ENCODE measurements around the gene CRIM1. TPM values are rescaled to one million over a fixed set of nuclear protein-coding genes. Genes with fewer than 3 reads are reported as not detected.
A peak's percentile ranks its signal among the peaks of the same experiment; 100 is the strongest.

The CRIM1 gene
- total RNA-seq, 1 experiment from 2014 or later, result 27.6 TPM

GRCh38 chr2:36544638-36545338 lies 189.2 kb downstream of the CRIM1 start:
- no peaks in the 10 kb centered on the region for H3K23me2 ChIP-seq (ENCODE audit: insufficient read length, low read depth, low read length, poor library complexity, severe bottlenecking)
- H3K27me3 ChIP-seq (ENCODE audit: insufficient read depth, low read length), result no peaks in the 10 kb centered on the region
- no peak overlapping the region for H3K27ac ChIP-seq (ENCODE audit: insufficient read length, low read depth, low read length)
- H2BK12ac ChIP-seq (ENCODE audit: insufficient read length, low read depth, low read length), result no peak overlapping the region
- no CpG with 5 or more reads among the region's 6 CpGs for WGBS (ENCODE audit: extremely low coverage, insufficient read length, low lambda C conversion rate)
- no peak overlapping the region for H3K56ac ChIP-seq (ENCODE audit: insufficient read length, low read depth, low read length)
- H2BK5ac ChIP-seq (ENCODE audit: insufficient read length, low read length), result no peak overlapping the region
- Mint-ChIP-seq H3K27ac (peak overlapping the region in 1 of 3 experiments; percentile 49; a peak in 1 of 7 replicates), H3K4me1 (no peaks in the 10 kb centered on the region), H3K9me3 (no peaks in the 10 kb centered on the region), H3K4me3 (no peak overlapping the region), H3K27me3 (ENCODE audit: low read depth) (no peaks in the 10 kb centered on the region), H3K36me3 (ENCODE audit: insufficient read depth in 1 of 3, low read depth in 3 of 3) (peaks cover 6 to 54% (median 31%) of the 10 kb centered on the region in 3 experiments; a peak in 5 of 7 replicates)
- no peak overlapping the region for H2BK120ac ChIP-seq (ENCODE audit: low read depth, low read length, poor library complexity, severe bottlenecking)
- H3T11ph ChIP-seq (ENCODE audit: low read length), result no peak overlapping the region
- no peaks in the 10 kb centered on the region for H4K20me1 ChIP-seq (ENCODE audit: control insufficient read depth, insufficient read depth, insufficient read length)
- no peak overlapping the region for H2AFZ ChIP-seq (ENCODE audit: low read length)
- H2AK5ac ChIP-seq (ENCODE audit: insufficient read length, low read length), result no peak overlapping the region
- peak; percentile 54 for TF ChIP-seq CTCF (conservative IDR thresholded peaks at IDR 0.05)
- H3K4me2 ChIP-seq (ENCODE audit: insufficient read depth, insufficient read length, low read length), result no peak overlapping the region
- H3K14ac ChIP-seq (ENCODE audit: insufficient read depth, low read length), result no peak overlapping the region
- no peak overlapping the region for H4K5ac ChIP-seq (ENCODE audit: insufficient read length, low read depth, low read length)
- H3K79me2 ChIP-seq (ENCODE audit: insufficient read depth, low read length), result no peaks in the 10 kb centered on the region
- H3K23ac ChIP-seq (ENCODE audit: insufficient read length, low read depth, low read length), result no peak overlapping the region
- H3K4ac ChIP-seq (ENCODE audit: low read depth, low read length), result no peak overlapping the region
- no peak overlapping the region for H4K8ac ChIP-seq (replicated peaks; ENCODE audit: insufficient read length, low read depth, low read length)
- no peak for DNase-seq
- H3K4me1 ChIP-seq (ENCODE audit: insufficient read depth, low read length), result no peaks in the 10 kb centered on the region
- H3K9ac ChIP-seq (ENCODE audit: extremely low read depth, insufficient read length, low read length), result no peak overlapping the region
- H3K79me1 ChIP-seq (ENCODE audit: insufficient read depth, low read depth, low read length, poor library complexity, severe bottlenecking), result no peaks in the 10 kb centered on the region
- no peak overlapping the region for H4K91ac ChIP-seq (ENCODE audit: insufficient read length, low read depth, low read length)
- no peak overlapping the region for H3K18ac ChIP-seq (ENCODE audit: insufficient read length, low read depth, low read length)
- H2BK20ac ChIP-seq (ENCODE audit: low read depth, low read length, poor library complexity, severe bottlenecking), result no peak overlapping the region
- no peak overlapping the region for H2BK15ac ChIP-seq (ENCODE audit: low read depth, low read length)
- no peaks in the 10 kb centered on the region for H3K9me3 ChIP-seq (ENCODE audit: control insufficient read depth, low read depth, low read length)
